Astrocyte of the cerebellum (primary cell): ENCODE measurements around the gene RORC.

Experiments
- DNase-seq: peaks from one replicate; pipeline ENCODE4 v3.0.0-alpha.2; 2011; ENCODE audit warnings: low read depth
- H3K4me3 ChIP-seq: 2 replicates; pipeline ENCODE4 v1.5.1; 2011; ENCODE audit warnings: mild to moderate bottlenecking, low read depth, low read length, moderate library complexity
- CTCF ChIP-seq: IDR thresholded peaks from 2 replicates; pipeline ENCODE4 v1.5.1; 2012; ENCODE audit warnings: low read length, low read depth, moderate library complexity, mild to moderate bottlenecking; ENCODE audit errors: missing control alignments
- in situ Hi-C: cut with HindIII; loops from 2 replicates; pipeline ENCODE4 v1.10.0; 2017; ENCODE audit warnings: low sequenced_read_pairs

RORC gene

GRCh38 chr1:151816548-151817352, 14.9 kb downstream of the RORC start:
- TF ChIP-seq CTCF: no peak
- in situ Hi-C loops: no loop called here
- no peak for DNase-seq
- no peak overlapping the region for H3K4me3 ChIP-seq

GRCh38 chr1:151815716-151816327, 15.8 kb downstream of the RORC start:
- in situ Hi-C loops: no loop called here
- no peak for TF ChIP-seq CTCF
- H3K4me3 ChIP-seq: no peak overlapping the region
- DNase-seq: no peak

- no peak overlapping the region for H3K4me3 ChIP-seq
- DNase-seq: no peak
Observed at GRCh38 chr1:151814971-151815545, 16.5 kb downstream of the RORC start.

GRCh38 chr1:151814426-151814825, 17.2 kb downstream of the RORC start:
- no peak overlapping the region for H3K4me3 ChIP-seq
- in situ Hi-C loops: no loop called here
- TF ChIP-seq CTCF: no peak
- no peak for DNase-seq

More at GRCh38 chr1:151814971-151815545, 16.5 kb downstream of the RORC start:
- in situ Hi-C loops: no loop called here
- TF ChIP-seq CTCF: no peak

- in situ Hi-C loops: no loop called here
- H3K4me3 ChIP-seq: no peak overlapping the region
- no peak for DNase-seq
- no peak for TF ChIP-seq CTCF
Observed at GRCh38 chr1:151813271-151813977, 18.2 kb downstream of the RORC start.

GRCh38 chr1:151811181-151811580, 20.4 kb downstream of the RORC start:
- in situ Hi-C loops: no loop called here
- no peak for DNase-seq
- no peak for TF ChIP-seq CTCF
- no peak overlapping the region for H3K4me3 ChIP-seq
